SK-N-SH (cell line): ENCODE results near the gene ANKS6.

Experiments used
- CTCF ChIP-seq: fragments of 200-600 bp; sonication (generic); IDR thresholded peaks from 2 replicates; pipeline ENCODE4 v1.6.1; 2017; ENCODE audit warnings: antibody characterized with exemption, mild to moderate bottlenecking, moderate library complexity
- NRF1 ChIP-seq: IDR thresholded peaks from 2 replicates; pipeline ENCODE4 v1.6.1; 2012; ENCODE audit warnings: low read depth, mild to moderate bottlenecking, low read length
- POLR2AphosphoS5 ChIP-seq: IDR thresholded peaks from 2 replicates; pipeline ENCODE4 v1.6.1; 2012; ENCODE audit warnings: low read depth, low read length

GRCh38 chr9:98818764-98819163 is 22.4 kb upstream of the ANKS6 start:
- TF ChIP-seq CTCF: no peak
- no peak for TF ChIP-seq NRF1
- TF ChIP-seq POLR2AphosphoS5: no peak
